Fibroblast of the aortic adventitia (primary cell): ENCODE measurements around the gene ATRNL1. TPM values are rescaled to one million over a fixed set of nuclear protein-coding genes. Genes with fewer than 3 reads are reported as not detected.

ENCODE experiments used
- DNase-seq: peaks from one replicate; pipeline ENCODE4 v3.0.0-alpha.2; 2010; ENCODE audit warnings: low read depth
- H3K4me3 ChIP-seq: 2 replicates; pipeline ENCODE4 v1.5.1; 2011; ENCODE audit warnings: low read depth, mild to moderate bottlenecking, control low read depth, low read length, moderate library complexity
- total RNA-seq: library from RNA; depleted of rRNA; stranded (reverse); fragments of >200 nt; gene quantifications from 2 replicates; pipeline ENCODE4 v1.2.3, GENCODE V29; 2012; ENCODE audit warnings: low replicate concordance
- TF ChIP-seq, protein P1 (sequence below): IDR thresholded peaks from 2 replicates; pipeline ENCODE4 v1.5.1; 2011; ENCODE audit warnings: mild to moderate bottlenecking, low read length, control low read depth, inconsistent platforms; ENCODE audit not compliant: insufficient read depth

ATRNL1 gene
- total RNA-seq, 1 donor, result 1.9 TPM

DNA sequence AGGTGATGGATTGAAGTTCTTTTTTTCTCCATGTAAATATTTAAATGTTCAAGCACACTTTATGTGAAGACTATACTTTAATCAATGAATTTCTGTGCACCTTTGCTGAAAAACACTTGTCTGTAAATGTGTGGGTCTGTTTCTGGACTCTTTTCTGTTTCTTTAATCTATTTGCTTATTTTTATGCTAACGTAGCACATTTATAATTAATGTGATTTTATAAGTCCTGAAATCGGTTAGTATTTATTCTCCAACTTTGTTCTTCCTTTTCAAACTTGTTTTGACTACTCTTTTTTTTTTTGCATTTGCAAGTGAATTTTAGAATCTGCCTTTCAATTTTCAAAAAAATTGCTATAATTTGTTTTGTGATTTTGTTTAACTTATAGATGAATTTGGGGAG, 334.4 kb downstream of the ATRNL1 start:
- TF ChIP-seq, protein P1, sequence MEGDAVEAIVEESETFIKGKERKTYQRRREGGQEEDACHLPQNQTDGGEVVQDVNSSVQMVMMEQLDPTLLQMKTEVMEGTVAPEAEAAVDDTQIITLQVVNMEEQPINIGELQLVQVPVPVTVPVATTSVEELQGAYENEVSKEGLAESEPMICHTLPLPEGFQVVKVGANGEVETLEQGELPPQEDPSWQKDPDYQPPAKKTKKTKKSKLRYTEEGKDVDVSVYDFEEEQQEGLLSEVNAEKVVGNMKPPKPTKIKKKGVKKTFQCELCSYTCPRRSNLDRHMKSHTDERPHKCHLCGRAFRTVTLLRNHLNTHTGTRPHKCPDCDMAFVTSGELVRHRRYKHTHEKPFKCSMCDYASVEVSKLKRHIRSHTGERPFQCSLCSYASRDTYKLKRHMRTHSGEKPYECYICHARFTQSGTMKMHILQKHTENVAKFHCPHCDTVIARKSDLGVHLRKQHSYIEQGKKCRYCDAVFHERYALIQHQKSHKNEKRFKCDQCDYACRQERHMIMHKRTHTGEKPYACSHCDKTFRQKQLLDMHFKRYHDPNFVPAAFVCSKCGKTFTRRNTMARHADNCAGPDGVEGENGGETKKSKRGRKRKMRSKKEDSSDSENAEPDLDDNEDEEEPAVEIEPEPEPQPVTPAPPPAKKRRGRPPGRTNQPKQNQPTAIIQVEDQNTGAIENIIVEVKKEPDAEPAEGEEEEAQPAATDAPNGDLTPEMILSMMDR, result no peak
- DNase-seq, result no peak
- no peak overlapping the region for H3K4me3 ChIP-seq

DNA sequence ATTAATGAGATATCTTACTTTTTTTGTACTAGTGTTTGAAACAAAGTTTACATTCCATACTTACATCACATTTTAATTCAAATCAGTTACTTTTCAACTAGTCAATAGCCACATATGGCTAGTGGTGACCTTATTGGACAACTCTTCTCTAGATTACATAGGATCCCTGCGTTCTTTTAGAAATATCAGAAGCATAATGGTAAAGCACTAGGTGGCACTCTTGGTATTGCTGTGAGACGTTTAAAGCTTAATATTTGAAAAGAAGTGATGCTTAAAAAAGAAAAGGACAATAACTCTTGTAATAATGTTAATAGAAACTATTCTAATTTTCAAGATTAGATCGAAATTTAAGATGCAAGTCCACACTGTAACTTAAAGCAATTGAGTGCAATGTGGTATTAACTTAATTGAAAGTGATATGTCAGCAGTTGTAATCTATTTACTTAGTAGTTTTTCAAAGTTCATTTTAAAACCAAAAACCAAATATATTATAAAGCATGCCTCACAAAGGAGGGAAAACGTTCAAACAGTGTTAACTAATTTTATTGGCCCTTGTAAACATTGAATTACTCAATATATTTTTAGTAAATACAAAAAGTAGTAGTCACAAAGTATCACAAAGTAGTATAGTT, 339.1 kb downstream of the ATRNL1 start:
- TF ChIP-seq, protein P1, result no peak
- DNase-seq, result no peak
- H3K4me3 ChIP-seq, result no peak overlapping the region

DNA sequence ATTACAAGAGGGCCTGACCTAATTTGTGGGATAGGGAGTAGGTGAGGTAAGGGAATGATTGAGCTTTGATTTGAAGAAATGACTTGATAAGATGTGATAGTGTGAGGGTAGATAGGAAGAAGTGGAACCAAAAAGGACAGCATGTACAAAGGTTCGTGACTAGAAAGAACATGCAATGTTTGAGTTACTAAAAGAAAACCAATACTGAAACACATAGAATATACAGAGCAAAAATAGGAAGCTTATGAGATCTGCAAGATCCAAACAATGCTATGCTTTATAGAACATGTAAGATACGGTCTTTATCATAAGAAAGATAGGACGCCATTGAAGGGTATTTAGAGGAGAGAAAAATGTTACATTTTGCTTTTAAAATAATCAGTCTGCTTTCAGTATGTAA, 343.8 kb downstream of the ATRNL1 start:
- TF ChIP-seq, protein P1, result no peak

DNA sequence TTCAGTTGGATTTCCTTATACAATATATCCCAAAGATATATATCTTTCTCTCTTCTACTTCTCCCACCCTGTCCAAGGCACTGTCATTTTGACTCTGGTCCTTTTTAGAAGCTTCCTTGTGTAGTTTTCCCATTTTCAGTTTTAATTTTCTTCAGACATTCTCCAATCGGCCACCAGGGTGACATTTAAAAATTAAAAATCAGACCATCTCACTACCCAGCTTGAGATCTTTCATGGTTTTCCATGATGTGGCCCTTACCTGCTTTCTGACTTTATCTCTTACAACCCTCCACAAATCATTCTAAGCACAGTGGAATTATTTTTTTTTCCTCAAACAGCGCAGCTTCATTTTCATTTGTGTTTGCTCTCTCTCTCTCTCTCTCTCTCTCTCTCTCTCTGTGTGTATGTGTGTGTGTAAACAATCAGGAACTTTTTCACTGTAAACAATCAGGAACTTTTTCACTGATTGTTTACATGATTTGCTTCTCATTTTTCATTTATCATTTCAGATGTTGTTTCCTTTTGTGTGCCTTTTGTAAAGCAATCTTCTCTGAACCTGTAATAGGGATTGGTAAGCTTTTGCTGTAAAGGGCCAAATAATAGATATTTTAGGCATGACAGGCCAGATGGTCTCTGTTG, 348.9 kb downstream of the ATRNL1 start:
- no peak for DNase-seq
- TF ChIP-seq, protein P1, result no peak
- no peak overlapping the region for H3K4me3 ChIP-seq

More for the DNA sequence above, 343.8 kb downstream of the ATRNL1 start:
- no peak overlapping the region for H3K4me3 ChIP-seq
- no peak for DNase-seq

- TF ChIP-seq, protein P1, result no peak
- no peak overlapping the region for H3K4me3 ChIP-seq
- DNase-seq, result no peak
Measured at GRCh38 chr10:115456812-115457211, 363.6 kb downstream of the ATRNL1 start.

DNA sequence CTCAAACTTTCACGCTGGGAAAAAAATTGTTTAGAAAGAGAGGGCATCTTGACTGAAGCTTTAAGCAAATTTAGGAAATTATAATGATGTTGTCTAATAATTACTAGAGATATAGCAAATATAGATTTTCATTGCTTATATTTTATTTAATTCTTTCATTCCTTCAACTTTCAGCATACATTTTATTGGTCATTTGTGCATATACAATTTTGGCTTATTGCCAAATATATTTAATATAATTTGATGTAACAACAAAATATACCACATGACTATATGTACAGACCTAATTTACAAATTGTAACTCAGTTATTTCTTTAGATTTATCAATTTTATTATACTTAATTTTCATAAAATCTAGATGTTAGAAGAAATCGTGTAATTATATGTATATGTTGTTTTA, 390.1 kb downstream of the ATRNL1 start:
- no peak for DNase-seq
- no peak overlapping the region for H3K4me3 ChIP-seq
- TF ChIP-seq, protein P1, result no peak
